A673 (cell line): ENCODE results near the gene GSE1. TPM values are rescaled to one million over a fixed set of nuclear protein-coding genes. Genes with fewer than 3 reads are reported as not detected.
A peak's percentile ranks its signal among the peaks of the same experiment; 100 is the strongest.

Source experiments
- BruUV-seq: library from RNA; stranded (reverse); fragments of 400-500 nt; replicated peaks from 2 replicates; lab custom pipeline; 2021; lab: Mats Ljungman, UMichigan
- CTCF ChIA-PET: fragments of 300-600 bp; sonication (Branson Sonifier 250); formaldehyde crosslinking; loops from one replicate; lab custom pipeline; 2022; ENCODE audit warnings: antibody characterized with exemption; lab: Charles Lee
- POLR2A ChIA-PET: fragments of 300-600 bp; sonication (Branson Sonifier 250); formaldehyde crosslinking; loops from one replicate; lab custom pipeline; 2022; ENCODE audit warnings: antibody characterized with exemption; ENCODE audit not compliant: low non-redundant PET; lab: Charles Lee
- DNase-seq: peaks from one replicate; pipeline ENCODE4 v3.0.0-alpha.2; 2015; ENCODE audit warnings: low spot score
- H3K27ac ChIP-seq: fragments of 200-600 bp; sonication (generic); 2 replicates; pipeline ENCODE4 v1.5.1; 2016; ENCODE audit warnings: mixed run types, low read depth, mild to moderate bottlenecking, mixed read lengths, antibody characterized with exemption, low read length; ENCODE audit not compliant: poor library complexity, severe bottlenecking
- H3K27me3 ChIP-seq: fragments of 200-600 bp; sonication (generic); replicated peaks from 2 replicates; pipeline ENCODE4 v1.6.1; 2017; ENCODE audit warnings: mixed run types, low read depth, mild to moderate bottlenecking, mixed read lengths, antibody characterized with exemption, low read length; ENCODE audit not compliant: insufficient read depth, poor library complexity
- H3K36me3 ChIP-seq: fragments of 200-600 bp; sonication (generic); 2 replicates; pipeline ENCODE4 v1.6.1; 2016; ENCODE audit warnings: mixed run types, mild to moderate bottlenecking, mixed read lengths, antibody characterized with exemption, low read length; ENCODE audit not compliant: insufficient read depth, poor library complexity, severe bottlenecking
- H3K4me1 ChIP-seq: fragments of 200-600 bp; sonication (generic); 2 replicates; pipeline ENCODE4 v1.6.1; 2017; ENCODE audit warnings: mixed run types, mild to moderate bottlenecking, mixed read lengths, antibody characterized with exemption, low read length; ENCODE audit not compliant: insufficient read depth, poor library complexity, severe bottlenecking
- H3K4me3 ChIP-seq: fragments of 200-600 bp; sonication (generic); 2 replicates; pipeline ENCODE4 v1.5.1; 2016; ENCODE audit warnings: low read depth, mixed run types, mild to moderate bottlenecking, mixed read lengths, low read length; ENCODE audit not compliant: poor library complexity, severe bottlenecking
- H3K9me3 ChIP-seq: fragments of 200-600 bp; sonication (generic); 2 replicates; pipeline ENCODE4 v1.6.1; 2016; ENCODE audit warnings: mixed run types, low read depth, mild to moderate bottlenecking, mixed read lengths, antibody characterized with exemption, low read length; ENCODE audit not compliant: poor library complexity, severe bottlenecking
- CTCF ChIP-seq: fragments of 300-800, 200-600 bp; sonication (generic); conservative IDR thresholded peaks from 2 replicates; pipeline ENCODE4 v1.5.1; 2017; ENCODE audit warnings: low read depth, mild to moderate bottlenecking, antibody characterized with exemption, low read length, moderate library complexity, mixed read lengths
- EZH2 ChIP-seq: fragments of 200-600 bp; sonication (generic); IDR thresholded peaks from 2 replicates; pipeline ENCODE4 v1.6.1; 2017; ENCODE audit warnings: borderline replicate concordance, low read depth, mild to moderate bottlenecking, mixed read lengths, antibody characterized with exemption, low read length; ENCODE audit not compliant: poor library complexity, severe bottlenecking
- intact Hi-C: fragments of 100-400 bp; cut with micrococcal nuclease; formaldehyde crosslinking; loops from one replicate; pipeline ENCODE4 v1.10.0; 2022; ENCODE audit not compliant: unreplicated experiment
- total RNA-seq: library from RNA; stranded (reverse); gene quantifications from 2 replicates; pipeline ENCODE4 v1.2.3, GENCODE V29; 2021

The GSE1 gene
- total RNA-seq, 1 experiment from 2014 or later, result 64.2 TPM

GRCh38 chr16:85659336-85659735, 46.2 kb downstream of the GSE1 start:
- TF ChIP-seq EZH2, result no peak
- no peak for TF ChIP-seq CTCF
- DNase-seq, result no peak
- Histone ChIP-seq H3K27me3 (no peaks in the 10 kb centered on the region), H3K27ac (no peak overlapping the region), H3K9me3 (no peaks in the 10 kb centered on the region), H3K36me3 (peaks cover 63% of the 10 kb centered on the region), H3K4me3 (no peak overlapping the region), H3K4me1 (peaks cover 19% of the 10 kb centered on the region)
- intact Hi-C loops, result loop anchor here (1.0 kb wide), 1 partner anchor 59 kb away; no protein-coding TSS in a partner anchor
- BruUV-seq, result no TSS peak
- ChIA-PET POLR2A (no interaction called here), CTCF (no interaction called here)

- TF ChIP-seq CTCF, result peak; percentile 98
- no peak for TF ChIP-seq EZH2
- Histone ChIP-seq H3K27ac (no peak overlapping the region), H3K36me3 (peaks cover 69% of the 10 kb centered on the region), H3K4me3 (no peak overlapping the region), H3K4me1 (peaks cover 15% of the 10 kb centered on the region), H3K27me3 (no peaks in the 10 kb centered on the region), H3K9me3 (no peaks in the 10 kb centered on the region)
- peak; percentile 72 for DNase-seq
- intact Hi-C loops, result loop anchor here (1.0 kb wide), 1 partner anchor 58 kb away; no protein-coding TSS in a partner anchor
- no TSS peak for BruUV-seq
- ChIA-PET CTCF (no interaction called here), POLR2A (no interaction called here)
Observed at GRCh38 chr16:85659805-85660511, 46.8 kb downstream of the GSE1 start.

GRCh38 chr16:85660843-85661739, 48.0 kb downstream of the GSE1 start:
- TF ChIP-seq CTCF (no peak), EZH2 (no peak)
- DNase-seq, result no peak
- peaks cover 72% of the 10 kb centered on the region for H3K36me3 ChIP-seq
- no peaks in the 10 kb centered on the region for H3K9me3 ChIP-seq
- no peaks in the 10 kb centered on the region for H3K27me3 ChIP-seq
- POLR2A ChIA-PET, result no interaction called here
- CTCF ChIA-PET, result no interaction called here
- intact Hi-C loops, result no loop called here
- H3K27ac ChIP-seq, result no peak overlapping the region
- BruUV-seq, result no TSS peak
- H3K4me1 ChIP-seq, result peaks cover 14% of the 10 kb centered on the region
- no peak overlapping the region for H3K4me3 ChIP-seq
